HG02623 (cell line): ENCODE data around the gene DENND4C.
"Not testable (repeated sequence)": the region's sequence is repeated elsewhere in the genome, so short reads cannot be mapped to it uniquely, and the experiment has no call there.

ENCODE experiments used
- ATAC-seq: cut with Tn5 transposase; IDR thresholded peaks from one replicate; pipeline ENCODE4 v1.9.1; 2021; ENCODE audit warnings: moderate library complexity; ENCODE audit not compliant: unreplicated experiment

Gene DENND4C

GRCh38 chr9:19408693-19409400 lies 178.4 kb downstream of the DENND4C start, which contains the start of gene ACER2:
Gene ACER2, plus strand, starts transcription at chr9:19409009. Its CDS starts 76 bp downstream, at chr9:19409085.
- peak; percentile 93 for ATAC-seq

GRCh38 chr9:19409401-19410194 lies 179.1 kb downstream of the DENND4C start:
- ATAC-seq = peak; percentile 2

DNA sequence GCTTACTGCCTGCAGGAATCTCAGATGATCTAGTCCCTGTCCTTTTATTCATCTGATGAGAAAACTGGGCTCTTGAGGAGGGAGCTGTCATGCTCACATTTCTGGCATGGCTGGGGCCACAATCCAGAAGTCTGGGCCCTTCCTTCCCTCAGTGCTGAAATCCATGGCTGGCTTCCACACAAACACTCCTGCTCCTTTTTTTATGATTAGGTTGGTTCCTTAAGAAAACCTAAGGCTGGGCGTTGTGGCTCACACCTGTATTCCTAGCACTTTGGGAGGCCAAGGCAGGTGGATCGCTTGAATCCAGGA lies 179.7 kb downstream of the DENND4C start:
- no peak for ATAC-seq

DNA sequence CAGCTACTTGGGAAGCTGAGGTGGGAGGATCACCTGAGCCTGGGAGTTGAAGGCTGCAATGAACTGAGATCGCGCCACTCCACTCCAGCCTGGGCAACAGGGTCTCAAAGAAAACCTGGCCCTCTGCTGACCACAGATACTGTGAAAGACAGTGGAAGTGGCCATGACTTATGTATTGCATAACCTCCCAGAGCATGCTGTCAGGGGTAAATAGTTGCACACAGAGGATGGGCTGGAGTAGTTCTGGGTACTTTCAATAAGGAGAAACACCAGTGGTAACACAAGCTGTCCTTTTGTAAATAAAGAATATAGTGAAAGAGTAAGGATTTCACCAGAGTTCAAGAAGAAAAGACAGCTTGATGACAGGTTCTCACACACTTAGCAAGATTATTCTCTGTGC lies 180.1 kb downstream of the DENND4C start:
- ATAC-seq = no peak

GRCh38 chr9:19411316-19411715 lies 180.8 kb downstream of the DENND4C start:
- no peak for ATAC-seq

DNA sequence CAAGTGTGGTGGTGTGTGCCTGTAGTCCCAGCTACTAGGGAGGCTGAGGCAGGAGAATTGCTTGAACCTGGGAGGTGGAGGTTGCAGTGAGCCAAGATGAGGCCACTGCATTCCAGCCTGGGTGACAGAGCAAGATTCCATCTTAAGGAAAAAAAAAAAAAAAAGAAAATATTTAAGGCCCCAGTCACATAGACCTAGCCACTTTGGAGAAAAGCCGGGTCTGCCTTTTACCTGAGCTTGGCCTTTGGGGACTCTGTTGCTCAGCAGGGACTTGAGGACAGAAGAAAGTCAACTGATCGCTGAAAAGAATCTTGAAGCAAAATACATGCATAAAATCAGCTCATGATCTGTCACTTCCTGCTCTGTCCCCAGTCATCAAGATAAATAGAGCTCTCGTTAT lies 183.0 kb downstream of the DENND4C start:
- ATAC-seq = not testable (repeated sequence)

DNA sequence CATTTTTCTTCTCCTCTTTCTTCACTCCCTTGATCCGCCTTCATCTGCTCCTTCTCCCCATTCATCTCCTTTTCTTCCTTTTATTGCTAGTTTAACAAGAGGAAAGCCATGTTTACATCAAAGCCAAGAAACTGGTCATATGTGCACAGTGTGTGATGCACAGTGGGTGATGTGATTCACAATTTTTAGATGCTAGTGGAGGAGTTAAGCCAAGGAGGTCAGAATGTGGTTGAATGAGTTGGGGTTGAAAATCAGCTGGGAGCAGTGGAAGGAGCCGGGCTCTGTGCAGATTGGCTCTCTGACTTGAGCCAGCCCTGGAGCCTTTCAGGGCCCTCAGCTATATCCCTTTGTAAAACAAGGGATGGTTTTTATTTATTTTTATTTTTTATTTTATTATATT lies 185.7 kb downstream of the DENND4C start:
- no peak for ATAC-seq

- no peak for ATAC-seq
These were observed 190.4 kb downstream of the DENND4C start for GRCh38 chr9:19420877-19421276.
